ENCODE measurements around the gene KCNQ1.

GRCh38 chr11:2748061-2748813, 303.4 kb downstream of the KCNQ1 start:
- no peak for TF ChIP-seq POLR2A (IDR thresholded peaks at IDR 0.05; ENCODE audit: low read length)
- no peak for TF ChIP-seq GATA1 (IDR thresholded peaks at IDR 0.05; ENCODE audit: low read depth, low read length)
